Nephron progenitor cell (in vitro differentiated cells): Measurements from ENCODE around the gene SPOCD1.

ENCODE experiments used
- DNase-seq: peaks from one replicate; pipeline ENCODE4 v3.0.0; 2021
- H3K27ac Mint-ChIP-seq: 2 replicates; pipeline ENCODE4 v1.8.0; 2021; ENCODE audit warnings: mild to moderate bottlenecking, moderate library complexity, mixed read lengths
- H3K27me3 Mint-ChIP-seq: 2 replicates; pipeline ENCODE4 v1.8.0; 2021; ENCODE audit warnings: mild to moderate bottlenecking, low read depth, mixed read lengths; ENCODE audit not compliant: poor library complexity
- H3K36me3 Mint-ChIP-seq: 2 replicates; pipeline ENCODE4 v1.8.0; 2021; ENCODE audit warnings: low read depth, mixed read lengths
- H3K4me1 Mint-ChIP-seq: 2 replicates; pipeline ENCODE4 v1.8.0; 2021; ENCODE audit warnings: mixed read lengths
- H3K4me3 Mint-ChIP-seq: 2 replicates; pipeline ENCODE4 v1.8.0; 2021; ENCODE audit warnings: mild to moderate bottlenecking, moderate library complexity, mixed read lengths
- H3K9me3 Mint-ChIP-seq: 2 replicates; pipeline ENCODE4 v1.8.0; 2021; ENCODE audit warnings: mild to moderate bottlenecking, moderate library complexity, mixed read lengths
- TF ChIP-seq, protein P1 (sequence below): fragments of 200-600 bp; sonication (generic); IDR thresholded peaks from 2 replicates; pipeline ENCODE4 v1.5.0; 2021; ENCODE audit warnings: antibody characterized with exemption

The SPOCD1 gene

GRCh38 chr1:31790641-31791091 is 25.2 kb downstream of the SPOCD1 start:
- Mint-ChIP-seq H3K27me3 (peaks cover 26% of the 10 kb centered on the region), H3K36me3 (no peaks in the 10 kb centered on the region), H3K4me3 (no peak overlapping the region), H3K4me1 (peaks cover 31% of the 10 kb centered on the region), H3K9me3 (no peaks in the 10 kb centered on the region), H3K27ac (no peak overlapping the region)
- DNase-seq, result no peak
- TF ChIP-seq, protein P1, sequence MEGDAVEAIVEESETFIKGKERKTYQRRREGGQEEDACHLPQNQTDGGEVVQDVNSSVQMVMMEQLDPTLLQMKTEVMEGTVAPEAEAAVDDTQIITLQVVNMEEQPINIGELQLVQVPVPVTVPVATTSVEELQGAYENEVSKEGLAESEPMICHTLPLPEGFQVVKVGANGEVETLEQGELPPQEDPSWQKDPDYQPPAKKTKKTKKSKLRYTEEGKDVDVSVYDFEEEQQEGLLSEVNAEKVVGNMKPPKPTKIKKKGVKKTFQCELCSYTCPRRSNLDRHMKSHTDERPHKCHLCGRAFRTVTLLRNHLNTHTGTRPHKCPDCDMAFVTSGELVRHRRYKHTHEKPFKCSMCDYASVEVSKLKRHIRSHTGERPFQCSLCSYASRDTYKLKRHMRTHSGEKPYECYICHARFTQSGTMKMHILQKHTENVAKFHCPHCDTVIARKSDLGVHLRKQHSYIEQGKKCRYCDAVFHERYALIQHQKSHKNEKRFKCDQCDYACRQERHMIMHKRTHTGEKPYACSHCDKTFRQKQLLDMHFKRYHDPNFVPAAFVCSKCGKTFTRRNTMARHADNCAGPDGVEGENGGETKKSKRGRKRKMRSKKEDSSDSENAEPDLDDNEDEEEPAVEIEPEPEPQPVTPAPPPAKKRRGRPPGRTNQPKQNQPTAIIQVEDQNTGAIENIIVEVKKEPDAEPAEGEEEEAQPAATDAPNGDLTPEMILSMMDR, result no peak

DNA sequence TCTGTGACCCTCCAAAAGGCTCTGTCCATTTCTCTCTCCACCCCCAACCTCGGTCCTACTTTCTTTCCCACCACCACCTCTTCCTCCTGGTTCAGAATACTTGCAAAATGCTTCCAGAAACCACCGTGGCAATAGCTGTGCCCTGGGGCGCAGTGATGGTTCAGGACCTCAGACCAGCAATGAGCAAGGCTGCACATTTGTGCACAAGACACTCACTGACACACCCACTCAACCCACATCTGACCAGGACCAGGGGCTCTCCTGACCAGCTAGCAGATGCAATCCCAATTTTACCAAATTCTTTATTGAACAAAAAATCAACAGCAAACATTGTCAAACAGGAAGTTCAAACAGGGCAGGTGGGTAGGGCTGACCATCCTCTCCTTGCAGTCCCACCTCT is 25.7 kb downstream of the SPOCD1 start:
- no peaks in the 10 kb centered on the region for H3K9me3 Mint-ChIP-seq
- peaks cover 26% of the 10 kb centered on the region for H3K27me3 Mint-ChIP-seq
- TF ChIP-seq, protein P1, result no peak
- peak overlapping the region; percentile 57 for H3K4me3 Mint-ChIP-seq
- no peak for DNase-seq
- H3K27ac Mint-ChIP-seq, result no peak overlapping the region
- H3K4me1 Mint-ChIP-seq, result peaks cover 34% of the 10 kb centered on the region
- no peaks in the 10 kb centered on the region for H3K36me3 Mint-ChIP-seq

DNA sequence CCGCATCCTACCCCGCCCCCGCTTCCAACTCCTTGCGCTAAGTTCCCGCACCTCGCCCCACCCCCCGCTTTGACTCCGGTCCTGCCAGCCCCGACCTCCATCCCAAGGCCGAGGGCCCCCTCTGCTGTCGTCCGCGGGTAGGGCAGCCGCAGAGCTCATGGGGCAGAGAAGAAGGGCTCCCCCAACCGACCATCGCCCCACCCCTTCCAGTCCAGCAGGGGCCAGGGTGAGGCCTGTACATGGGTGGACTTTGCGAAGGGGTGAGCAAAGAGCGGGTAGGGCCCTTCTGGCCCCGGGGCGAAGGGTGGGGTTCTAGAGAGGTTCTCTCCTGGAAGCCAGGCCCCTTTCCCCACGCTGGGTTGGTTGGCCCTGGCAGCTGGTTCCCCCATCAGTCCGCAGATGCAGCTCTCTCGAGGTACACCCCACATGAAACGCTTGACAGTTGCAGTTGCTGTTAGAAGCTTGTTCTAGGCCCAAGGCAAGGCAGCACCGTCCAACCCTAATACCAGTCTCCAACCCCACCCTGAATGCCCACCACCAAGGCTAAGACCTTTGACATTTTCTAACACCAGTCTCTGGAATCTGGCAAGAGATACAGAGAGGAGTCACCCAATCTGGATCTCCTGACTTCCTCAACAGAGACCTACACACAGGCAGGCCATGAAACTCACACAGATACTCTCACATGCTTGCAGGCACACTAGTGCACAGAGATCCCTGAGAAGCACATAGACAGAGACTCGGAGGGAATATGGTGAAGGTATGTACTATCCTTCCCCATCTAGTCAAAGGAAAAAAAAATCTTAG is 26.4 kb downstream of the SPOCD1 start:
- peak overlapping the region; percentile 88 for H3K4me3 Mint-ChIP-seq
- TF ChIP-seq, protein P1, result peak; percentile 72
- peak; percentile 99 for DNase-seq

GRCh38 chr1:31788825-31789256 is 27.0 kb downstream of the SPOCD1 start:
- H3K9me3 Mint-ChIP-seq, result no peaks in the 10 kb centered on the region
- peaks cover 45% of the 10 kb centered on the region for H3K4me1 Mint-ChIP-seq
- H3K27me3 Mint-ChIP-seq, result peaks cover 21% of the 10 kb centered on the region
- DNase-seq, result no peak
- TF ChIP-seq, protein P1, result no peak
- H3K4me3 Mint-ChIP-seq, result peak overlapping the region; percentile 88
- H3K36me3 Mint-ChIP-seq, result no peaks in the 10 kb centered on the region
- H3K27ac Mint-ChIP-seq, result peak overlapping the region; percentile 88

More for the DNA sequence above, 26.4 kb downstream of the SPOCD1 start:
- Mint-ChIP-seq H3K9me3 (no peaks in the 10 kb centered on the region), H3K27me3 (peaks cover 23% of the 10 kb centered on the region), H3K36me3 (no peaks in the 10 kb centered on the region), H3K27ac (no peak overlapping the region), H3K4me1 (peaks cover 41% of the 10 kb centered on the region)

DNA sequence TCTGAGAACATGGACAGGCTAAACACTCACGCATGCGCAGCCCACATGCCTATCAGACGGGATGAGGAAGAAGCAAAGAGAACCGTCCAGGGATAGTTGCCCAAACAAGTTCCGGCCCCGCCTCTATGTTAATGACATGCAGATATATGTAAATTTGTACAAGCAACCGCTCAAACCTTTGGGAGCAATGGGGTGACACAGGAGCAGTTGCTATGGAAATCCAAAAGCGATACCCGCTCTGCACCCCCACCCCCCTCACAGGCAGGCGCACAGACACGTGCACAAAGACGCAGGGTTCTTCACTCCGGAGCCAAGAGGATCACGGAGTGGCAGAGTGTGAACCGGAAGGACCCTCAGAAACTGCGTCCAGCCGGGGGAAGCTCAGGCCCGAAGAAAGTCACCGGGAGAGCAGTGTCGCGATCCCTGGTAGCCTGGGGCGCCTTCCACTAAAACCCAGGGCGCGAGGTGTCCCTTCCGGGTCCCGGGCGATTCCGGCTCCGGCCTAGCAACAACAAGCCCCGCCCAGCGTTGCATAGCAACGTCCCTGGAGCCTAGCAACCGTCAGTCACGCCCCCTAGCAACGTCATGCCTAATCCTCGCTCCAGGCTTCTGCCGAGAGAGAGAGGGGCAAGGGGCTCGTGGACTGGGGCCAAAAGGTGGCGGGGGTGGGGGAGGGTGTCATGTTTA is 27.5 kb downstream of the SPOCD1 start:
- Mint-ChIP-seq H3K4me1 (peaks cover 47% of the 10 kb centered on the region), H3K9me3 (no peaks in the 10 kb centered on the region), H3K27me3 (peaks cover 21% of the 10 kb centered on the region), H3K27ac (peak overlapping the region; percentile 59), H3K4me3 (peak overlapping the region; percentile 88), H3K36me3 (no peaks in the 10 kb centered on the region)
- TF ChIP-seq, protein P1, result no peak
- peak; percentile 97 for DNase-seq
